HepG2 (cell line): ENCODE results near the gene EEF1AKMT4. TPM values are rescaled to one million over a fixed set of nuclear protein-coding genes. Genes with fewer than 3 reads are reported as not detected.

ENCODE experiments used
- ATAC-seq: fragments of 200-7000 bp; cut with Tn5 transposase; 3 replicates; pipeline ENCODE4 v1.9.1; 2020; ENCODE audit warnings: mild to moderate bottlenecking, moderate library complexity
- BruUV-seq: library from RNA; stranded (reverse); fragments of 400-500 nt; replicated peaks from 2 replicates; lab custom pipeline; 2021; lab: Mats Ljungman, UMichigan
- CTCF ChIA-PET: fragments of 300-600 bp; formaldehyde crosslinking; extraction: SDS; loops from one replicate; lab custom pipeline; 2021; ENCODE audit warnings: low total read pairs, inconsistent platforms, low intra/inter-chr PET ratio; lab: Yijun Ruan, JAX
- POLR2A ChIA-PET: fragments of 350-600 bp; sonication (Branson Sonifier 250); formaldehyde crosslinking; loops from one replicate; lab custom pipeline; 2020; ENCODE audit warnings: antibody characterized with exemption, inconsistent platforms; lab: Yijun Ruan, JAX
- DNase-seq: peaks from one replicate; pipeline ENCODE4 v3.0.0-alpha.2; 2015; ENCODE audit warnings: low spot score
- FAIRE-seq: peaks from 3 replicates; lab custom pipeline; 2011; peaks lifted over from hg19 to GRCh38; lab: Jason Lieb, UNC
- H2AFZ ChIP-seq: one replicate; pipeline ENCODE4 v1.6.1; 2011; ENCODE audit warnings: low read length, inconsistent platforms
- H3K27ac ChIP-seq: fragments of 300-600 bp; 3 replicates; pipeline ENCODE4 v1.8.0; 2011; ENCODE audit warnings: mixed run types, mild to moderate bottlenecking, mixed read lengths, low read length, inconsistent platforms; ENCODE audit not compliant: insufficient read depth; ENCODE audit errors: extremely low read length
- H3K27me3 ChIP-seq, 2 experiments: fragments of 200-600 bp in 1 of 2; 2 replicates in 1 of 2; 3 replicates in 1 of 2; pipeline versions ENCODE4 v1.6.0 to v1.8.0; 2011; ENCODE audit warnings: low read length in 2 of 2, mild to moderate bottlenecking in 2 of 2, moderate library complexity in 2 of 2, inconsistent platforms in 1 of 2; ENCODE audit not compliant: insufficient read depth in 2 of 2, control insufficient read depth in 1 of 2
- H3K36me3 ChIP-seq, 2 experiments: fragments of 200-600 bp in 1 of 2; replicated peaks in 1 of 2; 2 replicates in 1 of 2; 3 replicates in 1 of 2; pipeline versions ENCODE4 v1.5.1 to v1.8.0; 2011; ENCODE audit warnings: low read length in 2 of 2, inconsistent platforms in 1 of 2; ENCODE audit not compliant: insufficient read depth in 2 of 2, control insufficient read depth in 1 of 2
- H3K4me1 ChIP-seq: 2 replicates; pipeline ENCODE4 v1.5.1; 2012; ENCODE audit warnings: low read length, inconsistent platforms; ENCODE audit not compliant: insufficient read depth
- H3K4me2 ChIP-seq: 2 replicates; pipeline ENCODE4 v1.6.0; 2011; ENCODE audit warnings: low read depth, low read length, inconsistent platforms
- H3K4me3 ChIP-seq, 3 experiments: fragments of 200-600 bp in 1 of 3; sonication (generic), shearing (Covaris generic) in 1 of 3; replicated peaks in 1 of 3; 2 replicates each; pipeline ENCODE4 v1.5.1; 2011 to 2016; ENCODE audit warnings: low read length in 3 of 3, inconsistent platforms in 2 of 3, low read depth in 2 of 3, mild to moderate bottlenecking in 2 of 3, control low read depth in 1 of 3, mixed read lengths in 1 of 3; ENCODE audit not compliant: insufficient read depth in 1 of 3
- H3K79me2 ChIP-seq: one replicate; pipeline ENCODE4 v1.6.1; 2011; ENCODE audit warnings: low read length, inconsistent platforms; ENCODE audit not compliant: insufficient read depth
- H3K9ac ChIP-seq: 2 replicates; pipeline ENCODE4 v1.6.0; 2011; ENCODE audit warnings: mild to moderate bottlenecking, low read depth, low read length, inconsistent platforms; ENCODE audit not compliant: insufficient read depth
- H3K9me3 ChIP-seq: 2 replicates; pipeline ENCODE4 v1.5.1; 2012; ENCODE audit warnings: mild to moderate bottlenecking, low read length
- H4K20me1 ChIP-seq: 2 replicates; pipeline ENCODE4 v1.6.0; 2011; ENCODE audit warnings: inconsistent platforms, mild to moderate bottlenecking, low read length, moderate library complexity; ENCODE audit not compliant: insufficient read depth
- FOXA3 ChIP-seq: IDR thresholded peaks from 2 replicates; pipeline ENCODE4 v1.6.1; 2016; ENCODE audit warnings: missing genetic modification reagents, missing compliant biosample characterization
- GFI1 ChIP-seq: sonication (generic); formaldehyde crosslinking; IDR thresholded peaks from 2 replicates; pipeline ENCODE4 v1.5.0; 2020; ENCODE audit warnings: missing genetic modification reagents, mild to moderate bottlenecking, borderline replicate concordance
- HOXA3 ChIP-seq: sonication (generic); formaldehyde crosslinking; IDR thresholded peaks from 2 replicates; pipeline ENCODE4 v1.5.0; 2020; ENCODE audit warnings: missing genetic modification reagents
- MAFK ChIP-seq, 2 experiments: IDR thresholded peaks in 1 of 2; conservative IDR thresholded peaks in 1 of 2; 2 replicates each; pipeline ENCODE4 v1.6.1; 2011; ENCODE audit warnings: improper control_type of control experiment in 2 of 2, low read length in 2 of 2
- RFXAP ChIP-seq: sonication (generic); formaldehyde crosslinking; IDR thresholded peaks from 2 replicates; pipeline ENCODE4 v1.4.0; 2020; ENCODE audit warnings: missing genetic modification reagents, borderline replicate concordance
- STAT6 ChIP-seq: sonication (generic); formaldehyde crosslinking; IDR thresholded peaks from 2 replicates; pipeline ENCODE4 v1.4.0; 2020; ENCODE audit warnings: missing genetic modification reagents, mild to moderate bottlenecking, borderline replicate concordance
- ZFX ChIP-seq: sonication (generic); formaldehyde crosslinking; IDR thresholded peaks from 2 replicates; pipeline ENCODE4 v1.4.0; 2020; ENCODE audit warnings: mild to moderate bottlenecking, low read depth, missing genetic modification reagents, moderate library complexity
- ZNF142 ChIP-seq: sonication (generic); formaldehyde crosslinking; IDR thresholded peaks from 2 replicates; pipeline ENCODE4 v1.4.0; 2020; ENCODE audit warnings: missing genetic modification reagents
- ZNF180 ChIP-seq: sonication (generic); formaldehyde crosslinking; IDR thresholded peaks from 2 replicates; pipeline ENCODE4 v1.4.0; 2020; ENCODE audit warnings: low read depth, missing genetic modification reagents, borderline replicate concordance
- ZNF33B ChIP-seq: sonication (generic); formaldehyde crosslinking; IDR thresholded peaks from 2 replicates; pipeline ENCODE4 v1.5.1; 2020; ENCODE audit warnings: mild to moderate bottlenecking, missing genetic modification reagents
- ZNF34 ChIP-seq: sonication (generic); formaldehyde crosslinking; IDR thresholded peaks from 2 replicates; pipeline ENCODE4 v1.4.0; 2020; ENCODE audit warnings: mild to moderate bottlenecking, missing genetic modification reagents, borderline replicate concordance
- ZNF564 ChIP-seq: sonication (generic); formaldehyde crosslinking; IDR thresholded peaks from 2 replicates; pipeline ENCODE4 v1.8.1; 2023; ENCODE audit warnings: mild to moderate bottlenecking, missing genetic modification reagents
- ZNF572 ChIP-seq: sonication (generic); formaldehyde crosslinking; IDR thresholded peaks from 2 replicates; pipeline ENCODE4 v1.5.1; 2020; ENCODE audit warnings: mild to moderate bottlenecking, missing genetic modification reagents
- ZNF878 ChIP-seq: sonication (generic); formaldehyde crosslinking; IDR thresholded peaks from 2 replicates; pipeline ENCODE4 v1.8.1; 2023; ENCODE audit warnings: mild to moderate bottlenecking, missing genetic modification reagents, moderate library complexity
- WGBS: methylation state at CpG from one replicate; pipeline ENCODE4 v1.1.6; 2017; ENCODE audit warnings: low lambda C conversion rate; 5-methylcytosine and 5-hydroxymethylcytosine counted together
- in situ Hi-C: cut with HindIII; loops from 2 replicates; pipeline ENCODE4 v1.10.0; 2017; ENCODE audit warnings: low pct_unique_long_range_greater_than_20kb; ENCODE audit not compliant: extremely low pct_ligation_motif_present
- intact Hi-C: fragments of 100-400 bp; cut with micrococcal nuclease; formaldehyde crosslinking; loops from one replicate; pipeline ENCODE4 v1.10.0; 2022; ENCODE audit not compliant: unreplicated experiment
- polyA plus RNA-seq, 8 experiments: library from polyadenylated mRNA; depleted of rRNA in 3 of 8; stranded (reverse) in 7 of 8; unstranded in 1 of 8; fragments of >200 nt; fragmentation: Illumina TruSeq in 4 of 8; extraction: Trizol in 4 of 8; gene quantifications; 2 replicates each; pipeline versions ENCODE4 v1.2.1 to v1.2.3, GENCODE V29; 2011 to 2016; ENCODE audit warnings: low read depth in 4 of 8, missing spikeins in 1 of 8, mixed read lengths in 1 of 8; ENCODE audit not compliant: insufficient read depth in 1 of 8
- total RNA-seq, 5 experiments: library from RNA; depleted of rRNA; stranded (reverse); fragments of >200 nt; fragmentation: Illumina TruSeq; extraction: Trizol; gene quantifications; 2 replicates each; pipeline ENCODE4 v1.2.3, GENCODE V29; 2016; ENCODE audit warnings: low read depth in 1 of 5
- TF ChIP-seq, protein P1 (sequence below): sonication (generic); formaldehyde crosslinking; IDR thresholded peaks from 2 replicates; pipeline ENCODE4 v1.5.1; 2020; ENCODE audit warnings: mild to moderate bottlenecking, missing genetic modification reagents, moderate library complexity

Gene EEF1AKMT4
- total and polyA plus RNA-seq, 2 of the 13 experiments (the other 11 are each of a cell fraction or from before 2014, with no cell fraction given), result 13.1 to 15.8 TPM

GRCh38 chr3:184306341-184306972 lies 57.0 kb downstream of the EEF1AKMT4 start:
- Histone ChIP-seq H3K9me3 (no peaks in the 10 kb centered on the region), H3K4me1 (0 out of 2 replicates have a peak, but pooled peaks cover 5% of the 10 kb centered on the region), H3K4me3 (no peak overlapping the region), H3K27me3 (no peaks in the 10 kb centered on the region; a peak in 1 of 5 replicates), H3K27ac (no peak overlapping the region), H4K20me1 (no peaks in the 10 kb centered on the region), H3K9ac (no peak overlapping the region), H3K4me2 (no peak overlapping the region), H2AFZ (no peak overlapping the region), H3K79me2 (peaks cover 4% of the 10 kb centered on the region), H3K36me3 (peaks cover 32 to 76% of the 10 kb centered on the region in 2 experiments)
- FAIRE-seq, result no peak
- ATAC-seq, result no peak
- ChIA-PET POLR2A (no interaction called here), CTCF (no interaction called here)
- no peak for DNase-seq
- BruUV-seq, result no TSS peak
- in situ Hi-C loops (no loop called here), intact Hi-C loops (no loop called here)
- 98% methylated on average over 4 of the region's 4 CpGs for WGBS
- TF ChIP-seq ZNF180 (CRISPR knock-in tag), result no peak
- TF ChIP-seq, protein P1, sequence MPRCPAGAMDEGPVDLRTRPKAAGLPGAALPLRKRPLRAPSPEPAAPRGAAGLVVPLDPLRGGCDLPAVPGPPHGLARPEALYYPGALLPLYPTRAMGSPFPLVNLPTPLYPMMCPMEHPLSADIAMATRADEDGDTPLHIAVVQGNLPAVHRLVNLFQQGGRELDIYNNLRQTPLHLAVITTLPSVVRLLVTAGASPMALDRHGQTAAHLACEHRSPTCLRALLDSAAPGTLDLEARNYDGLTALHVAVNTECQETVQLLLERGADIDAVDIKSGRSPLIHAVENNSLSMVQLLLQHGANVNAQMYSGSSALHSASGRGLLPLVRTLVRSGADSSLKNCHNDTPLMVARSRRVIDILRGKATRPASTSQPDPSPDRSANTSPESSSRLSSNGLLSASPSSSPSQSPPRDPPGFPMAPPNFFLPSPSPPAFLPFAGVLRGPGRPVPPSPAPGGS (CRISPR knock-in tag), result no peak
- TF ChIP-seq HOXA3, result no peak
- no peak for TF ChIP-seq STAT6 (CRISPR knock-in tag)
- TF ChIP-seq ZFX, result no peak
- TF ChIP-seq RFXAP, result no peak
- TF ChIP-seq ZNF564, result no peak
- TF ChIP-seq FOXA3 (CRISPR knock-in tag), result no peak
- no peak for TF ChIP-seq ZNF33B (CRISPR knock-in tag)
- TF ChIP-seq ZNF878 (CRISPR knock-in tag), result no peak
- no peak for TF ChIP-seq ZNF142 (CRISPR knock-in tag)
- TF ChIP-seq MAFK (conservative IDR thresholded peaks at IDR 0.05 in 1 of 2, IDR thresholded peaks at IDR 0.05 in 1 of 2; ENCODE audit: low read length in 2 of 2), result no peak
- TF ChIP-seq GFI1 (CRISPR knock-in tag), result no peak
- TF ChIP-seq ZNF572 (CRISPR knock-in tag), result no peak
- no peak for TF ChIP-seq ZNF34
